ENCODE measurements around the gene KCNA10. TPM values are rescaled to one million over a fixed set of nuclear protein-coding genes. Genes with fewer than 3 reads are reported as not detected.

Gene KCNA10
- not detected in 2 replicates for total RNA-seq

DNA sequence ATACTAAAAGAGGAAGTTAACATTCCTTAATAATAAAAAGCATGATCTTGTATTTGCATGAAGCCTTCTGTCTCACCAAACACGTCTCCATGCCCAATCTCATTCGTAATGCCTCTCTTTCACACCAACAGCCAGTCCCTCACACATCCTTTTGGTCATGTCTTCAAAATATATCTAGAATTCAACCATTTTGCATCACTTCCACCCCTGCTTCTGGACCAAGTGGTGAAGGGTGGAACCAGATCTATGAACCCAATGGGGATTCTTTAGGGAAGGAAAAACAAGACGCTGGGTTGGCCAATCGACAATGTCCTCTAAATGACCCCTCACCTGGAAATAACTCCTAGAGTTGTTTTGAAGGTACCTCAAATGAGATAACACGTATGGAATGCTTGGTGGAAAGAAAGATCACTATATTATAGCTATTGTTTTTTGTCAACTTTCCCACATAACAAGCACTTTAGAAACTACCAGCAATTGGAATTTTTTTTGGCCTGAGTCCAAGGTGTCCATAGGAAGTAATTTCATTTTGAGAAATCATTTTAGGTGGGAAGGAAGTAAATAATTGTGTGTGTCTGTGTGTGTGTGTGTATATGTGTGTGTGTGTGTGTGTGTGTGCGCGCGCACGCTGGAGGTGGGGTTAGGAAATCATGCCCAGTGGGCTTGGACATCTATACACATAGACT, at the start of gene KCNA10:
Gene KCNA10 (minus strand): TSS at position 51 of the 686 bp plus-strand sequence. CDS start 388 bp downstream, outside the sequence.

Other genes with a start within 250 kb of the KCNA10 start
- gene RBM15, start 179.8 kb downstream of the KCNA10 start, total RNA-seq: 20.3 and 31.5 TPM in 2 replicates
- gene SLC16A4, start 128.1 kb downstream of the KCNA10 start, total RNA-seq: 20.8 and 21.7 TPM in 2 replicates
- gene LAMTOR5, start 111.5 kb downstream of the KCNA10 start, total RNA-seq: 111 and 158 TPM in 2 replicates
- gene PROK1, start 68.0 kb downstream of the KCNA10 start, total RNA-seq: not detected in 2 replicates
- gene KCNA2, start 87.2 kb upstream of the KCNA10 start, total RNA-seq: not detected in 2 replicates
- 0.64 and 0.91 TPM in 2 replicates for gene KCNA3, start 155.8 kb upstream of the KCNA10 start, total RNA-seq